Left cardiac atrium (tissue), 4 donors: Measurements from ENCODE around the gene SLC9A2. TPM values are rescaled to one million over a fixed set of nuclear protein-coding genes. Genes with fewer than 3 reads are reported as not detected.

Experiments
- ATAC-seq, 2 donors: fragments of 200-7000 bp; cut with Tn5 transposase; one replicate each; pipeline ENCODE4 v1.9.1; 2020; ENCODE audit warnings: mild to moderate bottlenecking in 2 of 2, moderate library complexity in 2 of 2
- DNase-seq: peaks from one replicate; pipeline ENCODE4 v3.0.0-alpha.2; 2020
- intact Hi-C, 2 donors: fragments of 100-400 bp; cut with DNase I; formaldehyde crosslinking; loops; one replicate each; pipeline versions ENCODE4 v1.14.1 to v1.15.1; 2022 to 2023
- total RNA-seq, 2 donors: library from RNA; stranded (reverse); fragmentation: NEBNext Ultra II Directional; extraction: Animal tissue kit (Norgen Biotek cat#: 25700); gene quantifications; one replicate each; pipeline ENCODE4 v1.2.1, GENCODE V29; 2021
- donor health status: DM: no; HTN: yes; CAD: no.
- donor health status: DM: no; HTN: yes; CAD: no; lungs with severe emphysema.
- donor health status: DM: yes; HTN: yes; CAD: no.
- donor health status: Dilated cardiomyopathy.

The SLC9A2 gene
- total RNA-seq, 2 donors from 2014 or later = 0.03 TPM; not detected in 1

GRCh38 chr2:102708847-102709559, 89.7 kb downstream of the SLC9A2 start:
- DNase-seq (no peak), ATAC-seq (no peak)
- intact Hi-C loops = loop anchor here in 1 of 2 donors (10.0 kb wide), 1 partner anchor 234 kb away; the partner anchor contains the start of gene SLC9A4

DNA sequence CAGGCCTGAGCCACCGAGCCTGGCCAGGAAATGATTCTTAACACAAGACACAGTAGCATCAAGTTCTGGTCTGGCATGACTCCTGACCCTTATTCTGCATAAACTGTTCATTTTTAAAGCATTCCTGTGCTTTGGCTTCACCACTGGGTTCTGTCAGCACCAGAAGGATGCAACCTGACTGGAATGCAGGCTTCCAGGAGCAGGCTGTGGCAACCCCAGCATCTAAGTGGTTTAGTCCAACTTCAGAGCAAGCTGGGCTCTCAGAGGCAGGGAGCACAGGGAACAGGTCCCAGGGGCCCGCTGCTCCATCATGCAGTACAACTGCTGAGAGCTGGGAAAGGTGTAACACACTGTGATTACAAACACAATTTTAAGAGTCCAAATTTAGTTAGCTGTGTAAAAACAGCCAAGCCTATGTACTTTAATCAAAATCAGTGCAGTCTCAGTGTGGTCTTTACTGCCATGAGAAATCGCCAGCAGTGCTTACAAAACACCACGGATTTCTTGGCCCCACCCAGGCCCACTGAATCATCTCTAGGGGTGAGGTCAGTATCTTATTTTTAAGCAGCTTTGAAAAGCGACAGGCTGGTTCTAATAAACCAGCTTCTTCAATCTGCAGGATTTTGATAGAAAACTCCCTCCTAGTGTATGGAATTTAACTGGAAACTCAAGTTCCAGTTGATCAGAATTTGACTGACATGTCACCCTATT, 98.1 kb downstream of the SLC9A2 start:
- intact Hi-C loops = no loop called here
- no peak for DNase-seq
- peak in 1 of 2 donors; percentile 88 for ATAC-seq

GRCh38 chr2:102718387-102719316, 99.3 kb downstream of the SLC9A2 start:
- intact Hi-C loops = no loop called here
- DNase-seq = no peak
- ATAC-seq = peak in 1 of 2 donors; percentile 63

DNA sequence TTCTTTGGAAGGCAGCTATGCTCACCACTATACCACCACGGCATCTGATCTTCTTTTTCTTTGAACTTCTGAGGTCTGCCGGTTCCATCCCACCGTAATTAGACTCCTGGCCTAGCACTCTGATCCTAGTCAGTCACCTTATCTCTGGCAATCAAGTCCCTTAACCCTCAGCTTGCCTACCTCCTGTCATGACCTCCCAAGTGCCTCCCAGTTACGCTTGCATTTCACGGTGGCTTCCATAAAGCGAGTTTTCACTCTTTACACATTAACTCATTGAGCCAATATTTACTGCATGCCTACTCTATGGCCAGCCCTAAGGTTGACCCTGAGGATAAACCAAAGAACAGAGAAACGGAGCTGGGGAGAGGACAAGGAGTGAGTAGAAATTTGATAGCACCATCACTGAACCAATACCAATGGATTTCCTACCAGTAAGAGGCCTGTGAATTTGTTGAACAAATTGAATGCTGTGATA, 104.7 kb downstream of the SLC9A2 start:
- no peak for DNase-seq
- intact Hi-C loops = no loop called here
- ATAC-seq = no peak

GRCh38 chr2:102724553-102724952, 105.2 kb downstream of the SLC9A2 start:
- DNase-seq = no peak
- intact Hi-C loops = no loop called here

DNA sequence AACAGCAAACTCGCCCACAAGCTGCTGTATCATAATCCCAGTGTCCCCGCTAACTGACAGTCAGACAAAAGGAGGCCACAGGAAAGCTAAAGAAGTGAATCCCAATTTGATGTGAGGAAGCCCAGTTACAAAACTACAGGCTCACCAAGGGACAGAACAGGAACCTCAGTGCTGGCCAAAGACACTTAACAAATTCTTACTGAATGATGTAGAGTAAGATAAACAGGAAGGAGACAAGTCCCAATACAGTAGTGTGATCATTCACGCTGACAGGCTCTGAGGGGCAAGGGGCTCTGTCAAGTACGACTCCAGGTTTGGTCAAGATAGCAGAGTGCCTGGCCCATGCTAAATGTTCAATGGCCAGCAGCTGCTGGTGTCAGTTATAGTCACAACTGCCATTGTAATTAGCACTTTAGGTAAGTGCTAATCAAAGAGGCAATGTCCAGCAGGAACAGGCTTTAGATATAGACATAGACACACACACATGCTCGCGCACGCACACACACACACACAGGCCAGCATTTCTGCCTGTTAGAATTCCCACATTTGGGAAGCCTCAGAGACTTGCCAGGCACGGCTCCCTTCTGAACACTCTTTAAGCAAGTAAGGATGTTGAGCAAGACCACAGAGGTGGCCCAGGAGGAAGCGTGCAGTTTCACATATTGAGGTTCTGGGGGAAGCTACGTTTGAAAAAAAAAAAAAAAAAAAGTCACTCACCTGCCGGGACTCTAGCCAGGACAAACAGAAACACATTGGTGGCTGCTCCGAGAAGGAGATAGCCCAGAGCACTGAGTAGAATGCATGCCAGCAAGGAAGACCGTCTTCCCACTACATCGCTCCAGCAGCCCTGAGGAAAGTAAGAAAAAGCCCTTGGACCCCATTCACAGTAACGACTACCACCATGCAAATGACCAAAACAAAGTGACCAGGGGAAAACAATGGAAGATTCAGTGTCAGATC, 107.1 kb downstream of the SLC9A2 start:
- intact Hi-C loops = no loop called here
- ATAC-seq = no peak
- DNase-seq = no peak

More at GRCh38 chr2:102724553-102724952, 105.2 kb downstream of the SLC9A2 start:
- no peak for ATAC-seq

GRCh38 chr2:102735416-102736109, 116.2 kb downstream of the SLC9A2 start:
- intact Hi-C loops = no loop called here
- DNase-seq (no peak), ATAC-seq (peak in 1 of 2 donors; percentile 7)

- intact Hi-C loops = no loop called here
- ATAC-seq (peak; percentile 40 to 57), DNase-seq (peak; percentile 25)
Observed at GRCh38 chr2:102736110-102736409, 116.7 kb downstream of the SLC9A2 start.

DNA sequence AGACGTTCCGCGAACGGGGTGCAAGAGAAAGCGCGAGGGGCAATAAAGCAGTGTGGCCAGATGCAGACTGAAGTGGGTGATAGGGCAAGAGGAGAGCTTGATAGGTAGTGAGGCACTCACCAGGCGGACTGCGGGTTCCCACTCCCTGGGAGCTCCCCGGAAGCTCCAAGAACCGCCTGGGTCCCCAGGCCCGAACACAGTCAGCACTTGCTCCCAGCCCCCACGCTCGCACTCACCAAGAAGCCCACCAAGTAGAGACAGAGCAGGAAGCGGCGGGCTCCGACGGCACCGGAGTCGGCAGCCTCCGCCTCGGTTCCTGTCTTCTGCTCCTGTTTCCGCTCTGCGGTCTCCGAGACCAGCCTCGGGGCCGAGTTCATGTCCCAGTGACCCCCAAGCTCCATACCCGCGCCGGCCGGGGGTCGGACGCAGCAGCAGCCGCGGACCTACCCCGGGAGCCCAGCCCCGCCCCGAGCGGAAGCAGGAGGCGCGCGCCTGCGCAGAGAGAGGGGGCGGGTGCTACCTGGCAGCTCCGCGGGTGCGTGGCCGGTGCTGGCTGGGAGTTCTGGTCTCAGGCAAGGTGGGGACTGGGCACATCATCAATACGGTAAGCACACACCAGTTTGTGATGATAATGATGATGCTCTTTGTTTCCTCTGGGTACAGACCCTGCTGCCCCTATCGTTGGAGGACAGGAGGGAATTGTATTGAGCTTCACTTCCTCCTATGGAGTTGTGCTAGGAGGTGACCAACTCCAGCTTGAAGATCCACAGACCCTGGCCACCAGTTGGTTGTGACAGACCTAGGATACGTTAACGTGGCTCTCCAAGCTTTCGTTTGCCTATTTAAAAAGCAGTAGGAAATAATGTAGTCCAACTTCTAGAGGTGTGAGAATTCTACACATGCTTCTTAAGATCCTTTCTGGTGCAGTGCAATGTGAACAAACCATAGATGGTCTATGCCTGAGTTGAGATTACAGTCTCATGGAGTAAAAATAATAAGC, 117.4 kb downstream of the SLC9A2 start:
- DNase-seq = peak; percentile 90
- ATAC-seq = peak; percentile 98 to 99
- intact Hi-C loops = no loop called here

DNA sequence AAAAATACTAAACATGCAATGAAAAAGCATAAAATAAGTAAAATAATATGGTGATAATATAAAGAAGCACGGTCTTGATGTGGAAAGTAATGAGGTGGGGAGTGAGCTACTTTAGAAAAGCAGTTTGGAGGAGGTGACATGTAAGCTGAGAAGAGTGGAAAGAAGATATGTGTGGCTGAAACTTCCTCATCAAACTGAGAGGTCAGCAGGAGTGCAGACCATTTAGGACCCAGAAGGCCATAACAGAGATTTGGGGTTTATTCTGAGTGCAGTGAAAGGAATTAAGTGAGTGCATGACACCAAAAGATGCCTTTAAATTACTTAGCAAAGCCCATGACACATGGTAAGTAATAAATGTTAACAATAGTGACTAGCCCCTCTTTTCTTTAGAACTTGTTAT, 118.1 kb downstream of the SLC9A2 start:
- ATAC-seq = no peak
- no peak for DNase-seq
- intact Hi-C loops = no loop called here

GRCh38 chr2:102743259-102743658, 123.9 kb downstream of the SLC9A2 start:
- ATAC-seq (no peak), DNase-seq (no peak)
- intact Hi-C loops = no loop called here

DNA sequence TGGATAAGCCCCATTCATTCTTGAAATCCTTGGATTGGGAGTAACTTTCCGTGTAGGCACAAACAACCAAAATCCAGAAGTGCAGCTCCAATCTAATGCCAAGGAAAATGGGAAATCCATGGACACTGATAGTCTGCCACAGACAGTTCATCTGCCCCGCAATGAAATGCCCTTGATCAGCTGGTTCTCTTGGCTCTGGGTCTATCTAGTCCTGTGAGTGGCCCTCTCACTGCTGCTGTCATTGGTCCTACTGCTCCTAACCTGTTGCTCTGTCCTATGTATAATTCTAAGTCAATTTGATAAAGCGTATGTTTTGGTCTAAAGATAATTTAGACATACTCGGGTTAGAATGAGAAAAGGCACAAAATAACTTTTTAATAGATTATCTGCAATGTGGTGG, 128.8 kb downstream of the SLC9A2 start:
- no peak for DNase-seq
- intact Hi-C loops = no loop called here
- ATAC-seq = no peak

GRCh38 chr2:102749938-102750337, 130.6 kb downstream of the SLC9A2 start:
- DNase-seq = no peak
- no peak for ATAC-seq
- intact Hi-C loops = loop anchor here in 1 of 2 donors (10.0 kb wide), 1 partner anchor 55 kb away; no protein-coding TSS in a partner anchor

DNA sequence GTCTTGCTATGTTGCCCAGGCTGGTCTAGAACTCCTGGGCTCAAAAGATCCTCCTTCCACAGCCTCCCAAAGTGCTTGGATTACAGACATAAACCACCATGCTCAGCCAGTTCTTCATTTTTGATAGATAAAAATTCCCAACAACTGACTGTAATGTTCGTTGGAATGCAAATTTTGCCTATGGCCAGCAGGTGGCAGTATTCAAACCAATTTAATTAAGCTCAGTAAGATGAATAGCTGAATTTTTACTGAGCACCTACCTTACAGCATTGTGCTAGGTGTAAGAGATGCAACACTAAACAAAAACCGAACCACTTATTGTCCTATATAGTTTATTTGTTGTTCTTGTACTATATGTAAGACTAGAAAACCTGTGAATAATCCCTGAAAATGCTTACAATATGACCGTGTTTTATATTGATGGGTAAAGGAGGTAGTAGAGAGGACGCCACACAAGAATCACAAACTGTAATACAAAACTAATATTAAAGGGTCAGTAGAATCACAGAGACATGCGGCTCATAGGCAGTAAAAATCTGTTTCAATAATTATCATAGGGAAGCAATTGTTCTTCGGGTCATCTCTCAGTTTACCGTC, 134.3 kb downstream of the SLC9A2 start:
- intact Hi-C loops = loop anchor here (1.0 to 10.0 kb wide), 2 partner anchors 51 to 53 kb away; no protein-coding TSS in a partner anchor
- ATAC-seq (peak in 1 of 2 donors; percentile 47), DNase-seq (no peak)

GRCh38 chr2:102754456-102755145, 135.2 kb downstream of the SLC9A2 start:
- ATAC-seq (no peak), DNase-seq (no peak)
- intact Hi-C loops = loop anchor here in 1 of 2 donors (10.0 kb wide), 1 partner anchor 50 kb away; no protein-coding TSS in a partner anchor
